DMS153 (cell line): ENCODE results near the gene TBXAS1.
"Not testable (repeated sequence)": the region's sequence is repeated elsewhere in the genome, so short reads cannot be mapped to it uniquely, and the experiment has no call there.

ENCODE experiments used
- DNase-seq: peaks from one replicate; lab custom pipeline; 2025; lab: John Stamatoyannopoulos, UW

TBXAS1 gene

GRCh38 chr7:139915268-139915863 lies 86.3 kb downstream of the TBXAS1 start:
- DNase-seq, result no peak

GRCh38 chr7:139915864-139916716 lies 87.0 kb downstream of the TBXAS1 start:
- DNase-seq, result no peak

- DNase-seq, result no peak
Measured at GRCh38 chr7:139916717-139917395, 87.8 kb downstream of the TBXAS1 start.

- DNase-seq, result no peak
Measured at GRCh38 chr7:139917851-139918250, 88.8 kb downstream of the TBXAS1 start.

- no peak for DNase-seq
Measured at GRCh38 chr7:139918480-139918879, 89.4 kb downstream of the TBXAS1 start.

GRCh38 chr7:139923090-139923489 lies 94.0 kb downstream of the TBXAS1 start:
- DNase-seq, result no peak

- DNase-seq, result no peak
Measured at GRCh38 chr7:139924461-139924860, 95.4 kb downstream of the TBXAS1 start.

- not testable (repeated sequence) for DNase-seq
Measured at GRCh38 chr7:139929221-139929620, 100.2 kb downstream of the TBXAS1 start.

- no peak for DNase-seq
Measured at GRCh38 chr7:139930286-139930965, 101.4 kb downstream of the TBXAS1 start.

GRCh38 chr7:139931190-139931934 lies 102.3 kb downstream of the TBXAS1 start:
- DNase-seq, result no peak

- DNase-seq, result no peak
Measured at GRCh38 chr7:139932531-139932930, 103.5 kb downstream of the TBXAS1 start.

- no peak for DNase-seq
Measured at GRCh38 chr7:139936760-139937310, 107.8 kb downstream of the TBXAS1 start.

GRCh38 chr7:139937715-139938114 lies 108.7 kb downstream of the TBXAS1 start:
- DNase-seq, result no peak

- no peak for DNase-seq
Measured at GRCh38 chr7:139940866-139941265, 111.8 kb downstream of the TBXAS1 start.

GRCh38 chr7:139941421-139941820 lies 112.4 kb downstream of the TBXAS1 start:
- DNase-seq, result no peak

GRCh38 chr7:139941866-139942265 lies 112.8 kb downstream of the TBXAS1 start:
- no peak for DNase-seq

- no peak for DNase-seq
Measured at GRCh38 chr7:139942636-139943035, 113.6 kb downstream of the TBXAS1 start.

GRCh38 chr7:139943401-139943800 lies 114.3 kb downstream of the TBXAS1 start:
- no peak for DNase-seq

- DNase-seq, result no peak
Measured at GRCh38 chr7:139944248-139944647, 115.2 kb downstream of the TBXAS1 start.

GRCh38 chr7:139946533-139946932 lies 117.5 kb downstream of the TBXAS1 start:
- no peak for DNase-seq

- DNase-seq, result no peak
Measured at GRCh38 chr7:139947021-139947420, 118.0 kb downstream of the TBXAS1 start.
